ENCODE data around the gene PTOV1. TPM values are rescaled to one million over a fixed set of nuclear protein-coding genes. Genes with fewer than 3 reads are reported as not detected.
A peak's percentile ranks its signal among the peaks of the same experiment; 100 is the strongest.

The PTOV1 gene
- total and polyA plus RNA-seq, 12 donors, result 67.8 to 220 (median 91.4) TPM

- H3K4me1 ChIP-seq, result peaks cover 9 to 40% (median 29%) of the 10 kb centered on the region in 9 donors
- intact Hi-C loops (cut with DNase I), result loop anchor here in 4 of 10 donors (5.0 kb wide), 2 partner anchors 37 to 42 kb away; partner anchors contain the start of genes FUZ (in 3 of the 4) and MED25 (in 1 of the 4)
- H3K4me3 ChIP-seq, result no peak overlapping the region
- DNase-seq (no peak), ATAC-seq (no peak)
- H3K27ac ChIP-seq, result peak overlapping the region in 1 of 10 donors; percentile 16
- peaks cover 0 to under 1% (median 0%) of the 10 kb centered on the region in 11 donors for H3K9me3 ChIP-seq
- no peaks in the 10 kb centered on the region for H3K27me3 ChIP-seq
- TF ChIP-seq CTCF (IDR thresholded peaks at IDR 0.05), result no peak
- peaks cover 0 to 55% (median 23%) of the 10 kb centered on the region in 9 donors for H3K36me3 ChIP-seq
- 88 to 90% methylated on average over 39 of the region's 39 CpGs for WGBS, 2 donors
Measured at GRCh38 chr19:49854378-49855263, 3.7 kb downstream of the PTOV1 start.

GRCh38 chr19:49855277-49855675 is 4.3 kb downstream of the PTOV1 start:
- intact Hi-C loops (cut with DNase I), result no loop called here
- peak overlapping the region in 1 of 10 donors; percentile 16 for H3K27ac ChIP-seq
- no peak for ATAC-seq

GRCh38 chr19:49855676-49856573 is 5.0 kb downstream of the PTOV1 start:
- H3K27ac ChIP-seq, result no peak overlapping the region
- H3K36me3 ChIP-seq, result peaks cover 0 to 68% (median 32%) of the 10 kb centered on the region in 9 donors
- WGBS, 2 donors, result 84 to 85% methylated on average over 21 of the region's 21 CpGs

More at GRCh38 chr19:49855277-49855675, 4.3 kb downstream of the PTOV1 start:
- DNase-seq, result no peak
- H3K9me3 ChIP-seq, result no peaks in the 10 kb centered on the region
- peaks cover 9 to 35% (median 22%) of the 10 kb centered on the region in 9 donors for H3K4me1 ChIP-seq
- WGBS, 2 donors, result 91% methylated on average over 12 of the region's 12 CpGs
- peaks cover 0 to 62% (median 30%) of the 10 kb centered on the region in 9 donors for H3K36me3 ChIP-seq
- H3K27me3 ChIP-seq, result no peaks in the 10 kb centered on the region
- no peak overlapping the region for H3K4me3 ChIP-seq
- TF ChIP-seq CTCF (IDR thresholded peaks at IDR 0.05), result no peak

More at GRCh38 chr19:49855676-49856573, 5.0 kb downstream of the PTOV1 start:
- H3K27me3 ChIP-seq, result no peaks in the 10 kb centered on the region
- no peaks in the 10 kb centered on the region for H3K9me3 ChIP-seq
- no peak for DNase-seq
- intact Hi-C loops (cut with DNase I), result no loop called here
- ATAC-seq, result no peak
- TF ChIP-seq CTCF (IDR thresholded peaks at IDR 0.05), result no peak
- no peak overlapping the region for H3K4me3 ChIP-seq
- H3K4me1 ChIP-seq, result peaks cover 9 to 34% (median 22%) of the 10 kb centered on the region in 9 donors

All from heart right ventricle (tissue), 16 donors.